Ascending aorta (tissue), 2 donors: ENCODE measurements around the gene UBL4A. TPM values are rescaled to one million over a fixed set of nuclear protein-coding genes. Genes with fewer than 3 reads are reported as not detected.

Experiments
- DNase-seq, 2 donors: peaks; one replicate each; pipeline ENCODE4 v3.0.0-alpha.2; 2019; ENCODE audit warnings: low spot score in 2 of 2
- H3K27ac ChIP-seq, 2 donors: fragments of 200-600 bp; sonication (generic); one replicate each; pipeline ENCODE4 v1.5.1; 2016 to 2017; ENCODE audit warnings: mild to moderate bottlenecking in 1 of 2
- H3K27me3 ChIP-seq: fragments of 200-600 bp; sonication (generic); one replicate; pipeline ENCODE4 v1.5.1; 2017
- H3K36me3 ChIP-seq, 2 donors: fragments of 200-600 bp; sonication (generic); one replicate each; pipeline ENCODE4 v1.5.1; 2016
- H3K4me1 ChIP-seq, 2 donors: fragments of 200-600 bp; sonication (generic); one replicate each; pipeline ENCODE4 v1.5.1; 2016 to 2017; ENCODE audit warnings: mild to moderate bottlenecking in 1 of 2
- H3K4me3 ChIP-seq, 2 donors: fragments of 200-600 bp; sonication (generic); one replicate each; pipeline ENCODE4 v1.5.1; 2016 to 2017; ENCODE audit warnings: mild to moderate bottlenecking in 1 of 2
- H3K9me3 ChIP-seq, 2 donors: fragments of 200-600 bp; sonication (generic); one replicate each; pipeline ENCODE4 v1.5.1; 2016
- CTCF ChIP-seq, 3 experiments: fragments of 200-600 bp in 2 of 3; fragments of 450-650 bp in 1 of 3; sonication (generic) in 2 of 3; IDR thresholded peaks; one replicate each; pipeline ENCODE4 v1.5.1; 2016 to 2019; ENCODE audit warnings: antibody characterized with exemption in 3 of 3, mild to moderate bottlenecking in 1 of 3, moderate library complexity in 1 of 3
- intact Hi-C: fragments of 100-400 bp; cut with DNase I; formaldehyde crosslinking; loops from one replicate; pipeline ENCODE4 v1.15.1; 2023
- total RNA-seq: library from RNA; depleted of rRNA; stranded (reverse); fragments of >200 nt; gene quantifications from one replicate; pipeline ENCODE4 v1.1.0, GENCODE V29; 2016

Gene UBL4A
- total RNA-seq, 1 donor from 2014 or later = 127 TPM

- peak within 1 kb of the TSS; percentile 73 to 76 for H3K27ac ChIP-seq
- no peaks in the 10 kb centered on the region for H3K4me1 ChIP-seq
- no peaks in the 10 kb centered on the region for H3K36me3 ChIP-seq
- H3K27me3 ChIP-seq = no peaks in the 10 kb centered on the region
- no peaks in the 10 kb centered on the region for H3K9me3 ChIP-seq
- intact Hi-C loops = loop anchor here (1.0 to 5.0 kb wide), 4 partner anchors 37 to 67 kb away; partner anchors contain the start of genes ATP6AP1, FAM3A, FAM50A and TAFAZZIN
- peak within 1 kb of the TSS; percentile 57 to 69 for H3K4me3 ChIP-seq
- TF ChIP-seq CTCF (IDR thresholded peaks at IDR 0.05) = no peak
- DNase-seq = peak; percentile 76 to 95
Measured at GRCh38 chrX:154478728-154479622, 7.4 kb downstream of the UBL4A start, which contains the start of gene LAGE3. LAGE3 (minus strand) TSS chrX:154479281; CDS start chrX:154478915, 366 bp downstream.

GRCh38 chrX:154477891-154478477 lies 8.4 kb downstream of the UBL4A start:
- no peak for DNase-seq
- intact Hi-C loops = loop anchor here (1.0 to 5.0 kb wide), 3 partner anchors 36 to 66 kb away; partner anchors contain the start of genes ATP6AP1, FAM50A and TAFAZZIN

GRCh38 chrX:154476821-154477220 lies 9.6 kb downstream of the UBL4A start:
- DNase-seq = no peak
- H3K4me3 ChIP-seq = no peak overlapping the region
- no peaks in the 10 kb centered on the region for H3K4me1 ChIP-seq
- no peaks in the 10 kb centered on the region for H3K27me3 ChIP-seq
- peaks cover 0 to 6% of the 10 kb centered on the region in 2 donors for H3K36me3 ChIP-seq
- intact Hi-C loops = loop anchor here (5.0 kb wide), 2 partner anchors 35 to 65 kb away; partner anchors contain the start of genes FAM50A and TAFAZZIN
- H3K9me3 ChIP-seq = no peaks in the 10 kb centered on the region
- TF ChIP-seq CTCF (IDR thresholded peaks at IDR 0.05) = no peak
- no peak overlapping the region for H3K27ac ChIP-seq

More at GRCh38 chrX:154477891-154478477, 8.4 kb downstream of the UBL4A start:
- no peak for TF ChIP-seq CTCF (IDR thresholded peaks at IDR 0.05)
- H3K36me3 ChIP-seq = peaks cover 0 to 2% of the 10 kb centered on the region in 2 donors
- no peaks in the 10 kb centered on the region for H3K4me1 ChIP-seq
- H3K4me3 ChIP-seq = peak overlapping the region; percentile 57 to 69
- H3K27me3 ChIP-seq = no peaks in the 10 kb centered on the region
- no peaks in the 10 kb centered on the region for H3K9me3 ChIP-seq
- peak overlapping the region; percentile 73 to 74 for H3K27ac ChIP-seq

- no peaks in the 10 kb centered on the region for H3K27me3 ChIP-seq
- no peaks in the 10 kb centered on the region for H3K9me3 ChIP-seq
- no peak for DNase-seq
- intact Hi-C loops = no loop called here
- TF ChIP-seq CTCF (IDR thresholded peaks at IDR 0.05) = no peak
- H3K4me3 ChIP-seq = no peak overlapping the region
- no peaks in the 10 kb centered on the region for H3K4me1 ChIP-seq
- H3K27ac ChIP-seq = no peak overlapping the region
- H3K36me3 ChIP-seq = peaks cover 21 to 24% of the 10 kb centered on the region in 2 donors
Measured at GRCh38 chrX:154473683-154474082, 12.7 kb downstream of the UBL4A start.

- peaks cover 28 to 30% of the 10 kb centered on the region in 2 donors for H3K36me3 ChIP-seq
- no peak for TF ChIP-seq CTCF (IDR thresholded peaks at IDR 0.05)
- H3K27ac ChIP-seq = no peak overlapping the region
- no peak for DNase-seq
- intact Hi-C loops = no loop called here
- H3K4me1 ChIP-seq = no peaks in the 10 kb centered on the region
- H3K27me3 ChIP-seq = no peaks in the 10 kb centered on the region
- H3K9me3 ChIP-seq = no peaks in the 10 kb centered on the region
- H3K4me3 ChIP-seq = no peak overlapping the region
Measured at GRCh38 chrX:154472685-154473632, 13.5 kb downstream of the UBL4A start.
